Measurements from ENCODE around the gene ABTB1.

DNA sequence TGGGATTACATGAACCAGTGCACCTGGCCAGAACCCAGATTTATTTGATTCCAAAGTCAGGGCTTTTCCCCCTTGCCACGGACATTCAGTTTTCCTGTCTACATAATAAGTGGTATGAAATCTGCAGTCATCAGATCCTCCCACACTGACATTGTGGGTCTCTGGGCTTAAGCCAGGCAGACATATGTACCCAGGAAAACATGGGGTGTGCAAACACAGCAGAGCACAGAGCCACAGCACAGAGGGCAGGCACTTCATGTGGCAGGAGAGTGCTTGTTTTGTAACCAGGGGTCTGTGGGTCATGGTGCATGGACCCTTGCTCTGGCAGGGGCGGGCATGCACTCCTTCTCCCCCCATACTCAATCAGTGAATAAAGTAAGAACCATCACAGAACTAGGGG lies 6.1 kb upstream of the ABTB1 start:
- TF ChIP-seq JUND (CRISPR knock-in tag; IDR thresholded peaks at IDR 0.05) (no peak), MAZ (IDR thresholded peaks at IDR 0.05; ENCODE audit: borderline replicate concordance, low read depth, low read length) (no peak), MAZ (CRISPR knock-in tag; IDR thresholded peaks at IDR 0.05; ENCODE audit: low read depth) (no peak), SRY (CRISPR knock-in tag; IDR thresholded peaks at IDR 0.05) (no peak), ZNF10 (CRISPR knock-in tag; IDR thresholded peaks at IDR 0.05; ENCODE audit: borderline replicate concordance, low read depth) (no peak), ZNF569 (CRISPR knock-in tag; IDR thresholded peaks at IDR 0.05; ENCODE audit: borderline replicate concordance) (no peak), NBN (conservative IDR thresholded peaks at IDR 0.05) (no peak), TAF1 (CRISPR knock-in tag; IDR thresholded peaks at IDR 0.05) (no peak)
- TF ChIP-seq, protein P1, sequence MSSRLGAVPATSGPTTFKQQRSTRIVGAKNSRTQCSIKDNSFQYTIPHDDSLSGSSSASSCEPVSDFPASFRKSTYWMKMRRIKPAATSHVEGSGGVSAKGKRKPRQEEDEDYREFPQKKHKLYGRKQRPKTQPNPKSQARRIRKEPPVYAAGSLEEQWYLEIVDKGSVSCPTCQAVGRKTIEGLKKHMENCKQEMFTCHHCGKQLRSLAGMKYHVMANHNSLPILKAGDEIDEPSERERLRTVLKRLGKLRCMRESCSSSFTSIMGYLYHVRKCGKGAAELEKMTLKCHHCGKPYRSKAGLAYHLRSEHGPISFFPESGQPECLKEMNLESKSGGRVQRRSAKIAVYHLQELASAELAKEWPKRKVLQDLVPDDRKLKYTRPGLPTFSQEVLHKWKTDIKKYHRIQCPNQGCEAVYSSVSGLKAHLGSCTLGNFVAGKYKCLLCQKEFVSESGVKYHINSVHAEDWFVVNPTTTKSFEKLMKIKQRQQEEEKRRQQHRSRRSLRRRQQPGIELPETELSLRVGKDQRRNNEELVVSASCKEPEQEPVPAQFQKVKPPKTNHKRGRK (CRISPR knock-in tag; IDR thresholded peaks at IDR 0.05), result no peak
- TF ChIP-seq, protein P2, sequence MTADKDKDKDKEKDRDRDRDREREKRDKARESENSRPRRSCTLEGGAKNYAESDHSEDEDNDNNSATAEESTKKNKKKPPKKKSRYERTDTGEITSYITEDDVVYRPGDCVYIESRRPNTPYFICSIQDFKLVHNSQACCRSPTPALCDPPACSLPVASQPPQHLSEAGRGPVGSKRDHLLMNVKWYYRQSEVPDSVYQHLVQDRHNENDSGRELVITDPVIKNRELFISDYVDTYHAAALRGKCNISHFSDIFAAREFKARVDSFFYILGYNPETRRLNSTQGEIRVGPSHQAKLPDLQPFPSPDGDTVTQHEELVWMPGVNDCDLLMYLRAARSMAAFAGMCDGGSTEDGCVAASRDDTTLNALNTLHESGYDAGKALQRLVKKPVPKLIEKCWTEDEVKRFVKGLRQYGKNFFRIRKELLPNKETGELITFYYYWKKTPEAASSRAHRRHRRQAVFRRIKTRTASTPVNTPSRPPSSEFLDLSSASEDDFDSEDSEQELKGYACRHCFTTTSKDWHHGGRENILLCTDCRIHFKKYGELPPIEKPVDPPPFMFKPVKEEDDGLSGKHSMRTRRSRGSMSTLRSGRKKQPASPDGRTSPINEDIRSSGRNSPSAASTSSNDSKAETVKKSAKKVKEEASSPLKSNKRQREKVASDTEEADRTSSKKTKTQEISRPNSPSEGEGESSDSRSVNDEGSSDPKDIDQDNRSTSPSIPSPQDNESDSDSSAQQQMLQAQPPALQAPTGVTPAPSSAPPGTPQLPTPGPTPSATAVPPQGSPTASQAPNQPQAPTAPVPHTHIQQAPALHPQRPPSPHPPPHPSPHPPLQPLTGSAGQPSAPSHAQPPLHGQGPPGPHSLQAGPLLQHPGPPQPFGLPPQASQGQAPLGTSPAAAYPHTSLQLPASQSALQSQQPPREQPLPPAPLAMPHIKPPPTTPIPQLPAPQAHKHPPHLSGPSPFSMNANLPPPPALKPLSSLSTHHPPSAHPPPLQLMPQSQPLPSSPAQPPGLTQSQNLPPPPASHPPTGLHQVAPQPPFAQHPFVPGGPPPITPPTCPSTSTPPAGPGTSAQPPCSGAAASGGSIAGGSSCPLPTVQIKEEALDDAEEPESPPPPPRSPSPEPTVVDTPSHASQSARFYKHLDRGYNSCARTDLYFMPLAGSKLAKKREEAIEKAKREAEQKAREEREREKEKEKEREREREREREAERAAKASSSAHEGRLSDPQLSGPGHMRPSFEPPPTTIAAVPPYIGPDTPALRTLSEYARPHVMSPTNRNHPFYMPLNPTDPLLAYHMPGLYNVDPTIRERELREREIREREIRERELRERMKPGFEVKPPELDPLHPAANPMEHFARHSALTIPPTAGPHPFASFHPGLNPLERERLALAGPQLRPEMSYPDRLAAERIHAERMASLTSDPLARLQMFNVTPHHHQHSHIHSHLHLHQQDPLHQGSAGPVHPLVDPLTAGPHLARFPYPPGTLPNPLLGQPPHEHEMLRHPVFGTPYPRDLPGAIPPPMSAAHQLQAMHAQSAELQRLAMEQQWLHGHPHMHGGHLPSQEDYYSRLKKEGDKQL (CRISPR knock-in tag; IDR thresholded peaks at IDR 0.05; ENCODE audit: low read depth), result no peak

Measured in HepG2 (cell line).